HG02884 (cell line): Measurements from ENCODE around the gene ERICH6.
A peak's percentile ranks its signal among the peaks of the same experiment; 100 is the strongest.
"Not testable (repeated sequence)": the region's sequence is repeated elsewhere in the genome, so short reads cannot be mapped to it uniquely, and the experiment has no call there.

Experiments
- ATAC-seq: cut with Tn5 transposase; IDR thresholded peaks from one replicate; pipeline ENCODE4 v1.9.1; 2021; ENCODE audit warnings: mild to moderate bottlenecking, moderate library complexity; ENCODE audit not compliant: unreplicated experiment

The ERICH6 gene

GRCh38 chr3:150682824-150683223 is 20.9 kb downstream of the ERICH6 start:
- ATAC-seq = no peak

DNA sequence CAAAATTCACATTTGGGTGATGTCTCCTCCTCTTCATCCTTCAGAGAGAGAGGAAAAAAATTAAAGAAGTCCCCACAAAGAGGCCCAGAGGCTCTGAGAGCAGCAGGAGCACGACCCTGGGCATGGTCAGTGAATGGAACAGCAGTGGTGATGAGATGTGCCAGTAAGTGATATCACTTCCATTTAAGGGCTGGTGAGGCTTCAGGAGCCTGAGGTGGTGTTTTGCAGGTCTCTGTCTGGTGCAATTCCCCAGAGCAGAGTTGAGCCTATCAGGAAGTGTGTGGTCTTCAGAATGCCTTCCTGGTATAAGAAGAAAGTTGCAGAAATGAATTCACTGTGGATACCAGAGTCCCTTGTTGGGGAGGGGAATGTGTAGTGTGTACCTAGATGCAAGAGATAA is 21.4 kb downstream of the ERICH6 start:
- no peak for ATAC-seq

DNA sequence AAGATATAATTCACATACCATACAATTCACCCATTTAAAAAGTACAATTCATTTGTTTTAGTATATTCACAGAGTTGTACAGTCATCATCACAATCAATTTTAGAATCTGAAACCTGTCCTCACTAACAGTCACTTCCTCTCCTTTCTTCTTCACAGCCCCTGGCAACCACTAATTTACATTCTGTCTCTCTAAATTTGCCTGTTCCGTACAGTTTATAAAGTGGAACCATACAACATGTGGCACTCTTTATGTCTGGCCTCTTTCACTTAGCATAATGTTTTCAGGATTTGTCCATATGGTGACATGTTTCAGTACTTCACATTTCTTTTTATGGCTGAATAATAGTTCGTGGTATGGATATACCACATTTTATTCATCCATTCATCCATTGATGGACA is 22.7 kb downstream of the ERICH6 start:
- ATAC-seq = peak; percentile 96

GRCh38 chr3:150680562-150680961 is 23.2 kb downstream of the ERICH6 start:
- ATAC-seq = no peak

DNA sequence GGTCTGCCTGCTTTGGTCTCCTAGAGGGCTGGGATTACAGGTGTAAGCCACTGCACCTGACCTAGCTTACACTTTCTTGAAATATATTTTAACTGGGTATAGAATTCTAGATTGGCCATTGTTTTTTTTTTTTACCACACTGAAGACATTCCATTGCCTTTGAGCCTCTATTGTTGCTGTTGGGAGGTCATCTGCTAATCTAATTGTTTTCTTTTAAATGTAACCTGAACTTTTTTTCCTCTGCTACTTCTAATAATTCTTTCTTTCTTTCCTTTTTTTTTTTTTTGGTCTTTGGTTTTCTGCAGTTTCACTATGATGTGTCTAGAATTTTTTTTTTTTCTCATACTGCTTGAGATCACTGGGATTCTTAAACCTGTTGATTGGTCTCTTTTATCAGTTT is 28.1 kb downstream of the ERICH6 start:
- no peak for ATAC-seq

GRCh38 chr3:150673966-150674365 is 29.8 kb downstream of the ERICH6 start:
- ATAC-seq = no peak

DNA sequence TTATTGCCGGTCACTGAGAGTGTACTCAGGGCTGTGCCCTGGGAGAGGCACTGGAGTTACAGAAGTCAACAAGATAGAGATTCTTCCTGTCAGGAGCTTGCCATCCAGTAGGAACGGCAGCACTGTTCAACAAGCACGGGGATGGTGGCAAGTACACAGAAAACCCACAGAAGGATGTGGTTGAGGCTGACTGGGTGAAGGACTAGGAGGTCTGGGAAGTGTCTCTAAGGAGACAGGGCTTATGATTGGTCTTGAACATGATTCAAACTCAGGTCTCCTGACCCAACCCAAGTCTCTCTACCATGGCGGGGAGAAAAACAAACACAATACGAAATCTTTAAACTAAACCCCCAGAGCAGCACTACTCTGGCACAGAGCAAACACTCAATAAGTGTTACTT is 37.6 kb downstream of the ERICH6 start:
- ATAC-seq = no peak

GRCh38 chr3:150663461-150663860 is 40.3 kb downstream of the ERICH6 start:
- no peak for ATAC-seq

DNA sequence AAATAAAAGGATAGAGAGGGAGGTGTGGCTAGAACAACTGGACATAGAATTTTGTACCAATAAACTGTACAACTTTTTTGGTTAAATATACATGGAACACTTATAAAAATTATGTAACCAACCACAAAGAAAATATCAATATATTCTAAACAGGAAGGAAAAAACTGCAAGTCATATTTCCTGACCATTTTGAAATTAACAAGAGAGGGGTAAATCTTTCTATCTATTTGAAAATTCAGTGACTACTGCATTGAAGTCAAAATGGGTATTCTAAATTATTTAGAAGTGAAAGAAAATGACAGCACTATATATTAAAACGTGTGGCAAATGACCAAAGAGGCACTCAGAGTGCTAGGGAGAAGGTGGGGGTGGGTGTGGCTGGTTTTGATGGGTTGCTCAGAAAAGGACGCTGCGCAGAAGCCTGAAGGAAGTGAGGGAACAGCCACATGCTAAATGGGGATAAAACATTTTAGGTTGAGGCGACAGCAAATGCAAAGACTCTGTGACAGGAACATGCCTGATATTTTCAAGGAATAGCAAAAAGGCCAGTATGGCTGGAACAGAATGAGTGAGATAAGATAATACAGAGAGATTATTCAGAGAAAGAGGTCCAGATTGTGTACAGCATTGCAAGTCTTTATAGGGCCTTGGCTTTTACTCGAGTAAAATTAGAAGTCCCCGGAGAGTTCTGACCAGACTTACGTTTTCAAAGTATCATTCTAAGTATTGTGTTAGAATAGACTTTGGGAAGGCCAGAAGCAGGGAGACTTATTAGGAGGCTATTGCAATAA is 41.1 kb downstream of the ERICH6 start:
- no peak for ATAC-seq

DNA sequence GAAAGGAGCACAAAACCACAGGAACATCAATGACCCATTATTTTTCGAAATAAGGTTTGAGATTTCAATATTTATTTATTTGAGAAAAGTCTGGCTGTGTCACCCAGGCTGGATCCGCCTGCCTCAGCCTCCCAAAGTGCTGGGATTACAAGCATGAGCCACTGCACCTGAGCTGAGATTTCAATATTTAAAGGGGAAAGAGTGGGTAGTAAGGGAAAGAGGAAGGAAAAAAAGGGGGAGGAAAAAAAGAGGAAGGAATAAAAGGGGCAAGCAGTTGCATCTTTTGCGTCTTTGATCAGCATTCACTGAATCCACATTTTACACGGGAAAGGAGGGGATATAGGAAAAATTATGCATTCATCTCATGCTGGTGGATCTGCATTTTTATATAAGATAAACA is 47.4 kb downstream of the ERICH6 start:
- ATAC-seq = no peak

DNA sequence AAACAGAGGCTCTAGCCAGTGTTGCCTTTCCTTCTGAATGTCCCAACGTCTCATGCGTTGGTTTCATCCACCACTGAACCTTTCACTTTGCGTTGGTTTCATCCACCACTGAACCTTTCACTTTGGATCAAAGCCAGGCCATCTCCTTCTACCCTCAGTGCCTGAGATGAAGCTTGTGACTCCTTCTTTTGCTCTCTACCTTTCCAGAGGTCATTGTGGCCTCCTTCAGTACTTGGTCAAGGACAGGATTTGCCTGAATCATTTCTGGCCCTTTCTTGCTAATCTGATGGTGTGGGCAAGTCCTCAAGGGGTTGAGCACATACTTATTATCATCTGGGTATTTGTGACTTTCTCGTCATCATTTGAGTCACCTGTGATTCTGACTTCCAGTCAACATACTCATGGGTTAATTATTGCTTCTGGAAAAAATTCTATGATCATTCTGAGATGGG is 50.6 kb downstream of the ERICH6 start:
- peak; percentile 66 for ATAC-seq

GRCh38 chr3:150640256-150640655 is 63.5 kb downstream of the ERICH6 start:
- ATAC-seq = no peak

DNA sequence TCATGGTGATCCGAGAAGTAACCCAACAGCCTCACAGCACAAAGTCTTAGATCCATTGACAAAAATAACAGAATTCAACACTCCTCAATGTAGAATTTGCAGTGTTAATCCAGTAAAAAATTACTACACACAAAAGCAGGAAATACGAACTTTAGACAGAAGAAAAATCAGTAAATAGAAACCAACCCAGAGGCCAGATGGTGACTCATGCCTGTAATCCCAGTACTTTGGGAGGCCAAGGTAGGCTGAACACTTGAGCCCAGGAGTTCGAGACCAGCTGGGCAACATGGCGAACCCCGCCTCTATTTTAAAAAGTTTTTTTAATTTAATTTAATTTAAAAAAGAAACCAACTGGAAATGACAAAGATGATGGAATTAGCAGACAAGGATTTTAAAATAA is 64.5 kb downstream of the ERICH6 start:
- no peak for ATAC-seq

DNA sequence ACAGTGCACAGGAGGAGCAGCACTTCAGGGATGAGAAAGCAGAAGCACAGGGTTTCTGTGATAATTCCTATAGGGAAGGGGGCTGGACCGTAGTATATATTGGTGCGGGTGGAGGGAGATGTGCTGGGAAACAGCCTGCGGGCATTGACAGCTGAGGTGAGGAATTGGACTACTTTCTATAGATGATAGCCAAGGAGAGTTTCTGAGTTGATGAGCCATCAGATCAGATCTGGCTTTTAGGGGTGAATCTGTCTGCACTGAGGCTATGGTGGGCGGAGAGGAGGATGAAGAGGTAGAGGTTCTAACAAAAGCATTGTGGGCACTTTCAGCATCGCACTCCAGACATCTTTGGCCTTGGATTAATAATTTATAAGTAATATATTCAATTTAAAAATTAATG is 67.5 kb downstream of the ERICH6 start:
- ATAC-seq = no peak

DNA sequence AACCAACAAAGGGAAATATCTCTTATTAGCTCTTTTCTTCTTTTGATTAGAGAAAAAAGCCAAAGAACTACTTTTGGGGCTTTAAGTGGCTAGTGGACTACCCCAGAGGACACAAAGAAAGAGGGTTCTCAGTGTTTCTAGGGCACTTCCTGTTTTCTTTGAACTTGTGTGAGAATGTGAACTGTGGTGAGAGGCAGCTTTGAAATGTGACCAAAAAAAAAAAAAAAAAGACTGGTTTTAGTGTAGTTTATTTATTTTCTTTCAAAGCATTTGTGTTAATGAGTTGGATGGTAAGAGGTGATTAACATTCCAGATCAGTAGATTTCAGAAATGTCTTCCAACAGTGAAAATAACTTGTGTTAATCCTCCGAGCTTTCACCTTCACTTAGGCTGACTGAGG is 68.2 kb downstream of the ERICH6 start:
- ATAC-seq = no peak

- ATAC-seq = no peak
Measured at GRCh38 chr3:150635076-150635475, 68.6 kb downstream of the ERICH6 start.

- no peak for ATAC-seq
Measured at GRCh38 chr3:150631515-150632221, 72.1 kb downstream of the ERICH6 start.

DNA sequence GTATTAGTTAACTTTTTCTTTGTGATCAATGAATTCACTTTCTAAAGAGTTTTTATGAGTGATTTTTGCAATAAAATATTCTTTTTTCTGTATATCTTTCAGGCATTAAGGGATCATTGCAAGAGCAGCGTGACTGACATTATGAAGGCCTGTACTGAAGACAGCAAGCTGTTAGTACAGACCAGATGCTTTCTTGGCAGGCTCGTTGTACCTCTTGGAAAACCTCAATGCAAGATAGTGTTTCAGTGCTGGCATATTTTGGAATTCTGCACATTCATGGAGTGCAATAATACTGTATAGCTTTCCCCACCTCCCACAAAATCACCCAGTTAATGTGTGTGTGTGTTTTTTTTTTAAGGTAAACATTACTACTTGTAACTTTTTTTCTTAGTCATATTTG is 76.2 kb downstream of the ERICH6 start:
- no peak for ATAC-seq

GRCh38 chr3:150626148-150626930 is 77.4 kb downstream of the ERICH6 start:
- ATAC-seq = no peak

GRCh38 chr3:150623945-150624344 is 79.8 kb downstream of the ERICH6 start:
- ATAC-seq = no peak

DNA sequence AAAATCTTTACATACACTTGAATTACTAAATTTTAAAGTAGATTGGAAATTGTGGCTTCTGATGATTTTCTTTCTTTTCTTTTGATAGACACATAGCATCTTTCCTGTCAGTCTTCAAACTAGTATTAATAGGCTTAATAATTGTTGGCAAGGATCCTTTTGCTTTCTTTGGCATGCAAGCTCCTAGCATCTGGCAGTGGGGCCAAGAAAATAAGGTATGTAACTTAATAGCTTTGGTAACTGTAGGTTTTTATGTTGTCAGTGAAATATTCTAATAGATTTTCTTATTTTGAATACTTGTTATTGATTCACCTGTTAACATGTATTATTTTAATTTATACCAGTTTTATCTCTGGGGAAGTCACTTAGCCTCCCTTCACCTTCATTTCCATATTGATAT is 80.8 kb downstream of the ERICH6 start:
- ATAC-seq = not testable (repeated sequence)
